Stimulated activated CD8-positive, alpha-beta memory T cell treated with anti-CD3 and anti-CD28 coated beads, Interleukin-4, amount 100 ng/mL, for 1 hour (primary cell): ENCODE results near the gene ACKR3.

Experiments used
- DNase-seq, 2 donors: peaks; one replicate each; pipeline ENCODE4 v3.0.0-alpha.2; 2020; ENCODE audit warnings: low read depth in 2 of 2, low spot score in 1 of 2

The ACKR3 gene

DNA sequence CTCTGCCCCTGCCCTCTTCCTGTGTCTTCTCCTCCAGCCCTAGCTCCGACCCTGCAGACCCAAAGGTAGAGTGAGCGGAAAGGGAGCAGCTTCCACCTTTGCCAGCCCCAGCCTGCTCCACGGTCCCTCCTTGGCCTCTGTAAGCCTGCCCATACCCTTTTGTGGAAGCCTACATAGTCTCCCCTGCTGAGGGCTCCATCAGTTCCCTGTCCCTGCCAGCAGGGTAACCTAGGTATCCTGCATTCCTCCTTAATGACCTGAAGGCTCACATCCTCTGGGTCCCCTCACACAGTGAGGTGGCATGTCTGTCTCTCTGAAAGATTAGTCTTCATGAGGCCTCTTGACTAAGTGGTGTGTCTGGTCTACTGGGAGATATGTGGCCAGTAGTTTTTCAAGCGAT is 20.5 kb upstream of the ACKR3 start:
- DNase-seq, result no peak

DNA sequence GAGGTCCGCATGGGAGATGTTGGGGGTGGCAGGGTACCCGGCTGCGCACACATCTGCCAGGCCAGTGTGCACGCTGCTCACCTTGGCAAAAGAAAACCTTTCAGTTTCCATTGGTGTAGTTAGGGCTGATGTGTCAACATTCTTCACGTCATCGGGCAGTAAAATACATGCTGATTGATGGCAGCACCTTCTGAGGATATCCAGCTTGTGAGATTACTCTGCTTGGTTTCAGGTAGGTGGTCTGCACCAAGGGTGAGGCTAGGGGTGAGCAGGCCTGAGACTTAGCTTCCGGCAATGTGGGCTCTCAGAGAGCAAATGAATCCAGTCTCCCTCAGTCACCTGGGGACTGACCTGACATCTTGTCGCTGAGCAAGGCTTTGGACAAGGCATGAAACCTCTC is 19.3 kb upstream of the ACKR3 start:
- no peak for DNase-seq

DNA sequence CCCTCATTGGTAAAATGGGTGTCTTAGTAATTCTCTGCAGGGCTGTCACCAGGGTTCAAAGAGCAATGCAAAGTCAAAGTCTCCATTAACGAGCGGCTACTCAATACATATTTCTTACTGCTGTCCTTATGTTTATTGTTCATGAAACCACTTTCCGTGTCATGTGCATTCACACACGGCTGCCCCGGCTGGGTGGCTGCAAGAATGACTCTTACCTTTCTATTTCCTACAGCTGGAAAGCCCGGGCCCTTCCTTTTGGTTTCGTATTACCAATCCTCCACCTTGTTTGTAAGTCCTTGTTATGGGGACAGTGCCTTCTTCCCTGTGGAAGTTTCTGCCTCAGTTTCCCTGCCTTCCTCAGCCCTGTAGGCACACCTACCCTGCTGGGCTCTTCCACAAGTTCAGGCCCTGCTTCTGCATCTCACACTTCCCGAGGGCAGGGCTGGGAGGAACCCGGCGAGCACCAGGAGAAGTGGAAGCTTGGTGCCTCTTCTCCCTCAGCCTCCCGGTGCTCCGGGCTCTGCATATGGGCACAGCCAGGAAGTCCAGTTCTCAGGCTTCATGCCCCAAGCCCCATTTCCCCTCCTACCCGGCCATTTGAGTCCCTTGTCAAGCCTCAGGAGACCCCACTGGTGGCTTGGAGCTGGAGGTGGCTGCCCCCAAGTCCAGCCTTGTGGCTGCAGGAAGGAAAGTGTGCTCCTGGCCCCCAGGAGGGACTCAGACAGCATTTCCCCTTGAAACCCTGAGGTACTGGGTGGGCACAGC is 18.7 kb upstream of the ACKR3 start:
- DNase-seq, result no peak

DNA sequence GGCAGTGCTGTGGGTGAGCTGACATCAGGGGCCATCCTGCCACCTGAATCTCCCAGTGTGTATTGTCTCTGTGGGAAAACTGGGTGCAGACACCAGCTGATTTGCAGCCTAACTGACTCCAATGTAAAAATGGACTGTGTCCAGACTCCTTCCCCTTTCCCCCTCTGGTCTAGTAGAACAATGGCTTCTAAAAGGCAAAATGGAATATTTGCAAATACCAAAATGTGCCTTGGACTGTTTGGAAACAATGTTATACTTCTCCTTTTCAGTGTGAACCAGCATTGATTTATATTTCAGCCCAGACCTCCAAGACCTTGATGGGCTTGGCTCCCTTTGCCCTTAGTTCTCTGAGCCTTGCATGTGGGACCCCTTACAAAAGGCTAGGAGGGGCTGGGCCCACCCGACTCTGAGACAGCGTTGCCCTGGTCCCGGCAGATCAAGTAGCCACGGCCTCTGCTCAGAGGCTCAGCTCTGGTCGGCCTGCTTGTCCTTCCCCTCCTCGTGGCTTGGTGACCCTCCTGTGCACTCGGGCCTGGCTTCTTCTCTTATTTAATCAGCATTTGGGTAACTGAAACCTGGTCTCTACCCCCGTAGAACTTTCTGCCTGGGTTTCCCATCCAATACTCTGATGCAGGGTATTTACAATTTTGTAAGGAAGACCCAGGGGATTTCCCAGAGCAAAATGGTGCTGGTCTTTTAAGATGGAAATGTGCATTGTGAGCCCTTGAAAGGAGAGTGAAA is 18.0 kb upstream of the ACKR3 start:
- no peak for DNase-seq

DNA sequence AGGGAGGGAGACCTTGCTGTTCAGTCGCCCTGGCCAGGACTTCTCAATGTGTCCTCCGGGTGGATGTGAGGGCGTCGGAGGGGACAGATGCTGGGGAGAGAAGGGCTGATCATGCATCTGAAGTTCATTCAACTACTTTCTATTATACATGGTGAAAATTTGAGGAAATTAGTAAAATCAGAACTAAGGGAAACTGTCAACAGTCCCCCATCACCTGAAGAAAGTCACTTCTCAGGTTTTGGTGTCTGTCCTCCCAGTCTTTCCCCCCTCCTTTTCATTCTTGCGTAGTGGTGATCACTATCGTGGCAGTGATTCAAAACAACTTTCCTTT is 17.4 kb upstream of the ACKR3 start:
- DNase-seq, result no peak

DNA sequence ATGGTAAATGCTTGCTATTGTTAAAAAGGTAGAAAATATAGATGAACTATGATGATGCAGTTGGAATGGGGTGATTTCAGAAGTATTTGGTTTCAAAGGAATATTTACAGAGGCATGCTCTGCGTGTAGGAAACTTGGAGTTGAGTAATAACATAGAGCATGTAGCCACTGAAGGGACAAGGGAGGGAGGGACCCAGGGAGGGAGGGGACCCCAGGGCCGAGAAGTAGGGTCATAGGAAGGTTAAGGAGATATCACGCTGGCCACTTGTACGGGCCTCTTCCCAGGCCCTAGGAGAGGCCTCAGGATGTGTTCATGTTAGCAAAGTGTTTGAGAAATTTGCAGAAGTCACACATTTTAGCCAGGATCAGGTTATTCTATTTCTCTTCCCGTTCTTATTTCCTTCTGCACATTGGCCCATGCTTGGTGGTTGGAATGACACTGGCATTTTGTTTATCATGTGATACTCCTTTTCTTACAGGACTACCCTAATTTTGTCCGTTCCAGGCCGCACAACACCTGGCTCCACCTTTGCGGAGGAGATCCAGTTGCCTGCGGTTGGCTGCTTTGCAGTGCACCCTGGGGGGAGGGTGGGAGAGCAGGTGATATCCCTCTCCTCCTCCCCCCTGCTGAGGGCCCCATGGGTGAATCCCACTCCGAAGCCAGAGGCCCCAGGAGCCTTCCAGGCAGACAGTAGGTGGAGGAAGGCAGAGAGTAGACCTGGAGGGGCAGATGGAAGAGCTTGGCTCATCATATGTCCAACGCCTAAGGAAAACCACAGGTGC is 16.9 kb upstream of the ACKR3 start:
- DNase-seq, result no peak

DNA sequence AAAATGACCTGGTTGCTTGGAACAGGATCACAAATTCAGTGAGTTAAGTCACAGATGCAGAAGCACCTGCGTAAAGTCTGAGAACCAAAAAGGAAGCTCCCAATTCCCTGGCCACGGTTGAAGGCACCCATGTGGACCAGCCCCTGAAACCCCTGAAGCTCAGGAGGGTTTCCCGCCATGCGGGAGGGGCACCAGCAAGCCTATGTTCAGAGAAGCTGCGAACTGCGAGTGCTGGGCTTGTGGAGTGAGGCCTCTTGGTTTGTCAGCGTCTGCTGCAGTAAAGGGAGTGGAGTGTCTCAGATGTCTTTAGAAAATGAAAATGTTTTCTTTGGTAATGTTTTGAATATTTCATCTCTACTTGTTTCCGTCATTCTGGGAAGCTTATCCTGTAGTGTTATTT is 16.1 kb upstream of the ACKR3 start:
- no peak for DNase-seq

DNA sequence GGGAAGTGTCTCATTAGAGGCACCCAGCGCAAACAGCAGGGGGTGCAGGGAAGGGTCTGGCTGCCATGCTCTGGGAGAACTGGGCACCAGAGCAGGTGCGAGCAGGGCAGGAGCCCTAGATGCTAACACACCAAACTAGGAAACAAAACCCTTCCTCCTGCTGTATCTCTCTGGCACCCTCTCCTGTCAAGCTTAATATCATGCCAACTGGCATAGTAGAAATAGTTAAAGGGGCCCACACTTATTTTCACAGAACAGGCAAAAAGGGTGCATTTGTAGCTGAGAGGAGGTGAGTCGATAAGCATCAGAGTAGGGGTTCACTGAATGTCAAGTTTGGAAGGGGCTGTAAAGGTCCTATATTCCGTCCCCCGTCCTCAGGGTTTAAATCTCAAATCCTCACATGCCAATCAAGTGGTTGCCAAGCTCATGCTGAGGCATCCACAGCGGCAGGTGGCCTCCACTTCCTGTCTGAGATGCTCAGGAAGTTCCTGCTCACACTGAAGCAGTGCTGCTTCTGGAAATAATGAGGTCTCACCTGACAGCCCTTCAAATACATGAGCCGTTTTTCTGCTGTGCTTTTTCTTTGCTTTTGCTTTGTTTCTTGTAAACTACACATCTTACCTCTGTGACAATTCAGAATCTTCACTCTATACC is 14.9 kb upstream of the ACKR3 start:
- DNase-seq, result no peak

DNA sequence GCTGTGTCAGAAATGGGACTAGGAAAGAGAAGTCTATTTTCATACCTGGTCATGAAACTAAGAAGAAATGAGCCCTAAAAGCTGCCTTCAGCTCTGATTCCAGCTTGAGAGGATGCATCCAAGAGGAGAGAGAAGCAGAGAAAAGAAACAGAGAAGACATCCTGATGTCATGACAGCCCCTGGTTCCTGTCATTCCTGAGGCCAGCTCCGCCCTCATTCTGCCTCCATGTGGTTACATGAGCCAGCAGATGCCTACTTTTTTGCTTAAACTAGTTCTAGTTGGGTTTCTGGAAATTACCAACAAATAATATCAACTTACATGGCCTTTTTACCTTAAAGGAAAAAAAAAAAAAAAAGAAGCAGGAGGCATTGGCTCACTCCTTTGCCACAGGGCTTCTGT is 14.1 kb upstream of the ACKR3 start:
- DNase-seq, result no peak

DNA sequence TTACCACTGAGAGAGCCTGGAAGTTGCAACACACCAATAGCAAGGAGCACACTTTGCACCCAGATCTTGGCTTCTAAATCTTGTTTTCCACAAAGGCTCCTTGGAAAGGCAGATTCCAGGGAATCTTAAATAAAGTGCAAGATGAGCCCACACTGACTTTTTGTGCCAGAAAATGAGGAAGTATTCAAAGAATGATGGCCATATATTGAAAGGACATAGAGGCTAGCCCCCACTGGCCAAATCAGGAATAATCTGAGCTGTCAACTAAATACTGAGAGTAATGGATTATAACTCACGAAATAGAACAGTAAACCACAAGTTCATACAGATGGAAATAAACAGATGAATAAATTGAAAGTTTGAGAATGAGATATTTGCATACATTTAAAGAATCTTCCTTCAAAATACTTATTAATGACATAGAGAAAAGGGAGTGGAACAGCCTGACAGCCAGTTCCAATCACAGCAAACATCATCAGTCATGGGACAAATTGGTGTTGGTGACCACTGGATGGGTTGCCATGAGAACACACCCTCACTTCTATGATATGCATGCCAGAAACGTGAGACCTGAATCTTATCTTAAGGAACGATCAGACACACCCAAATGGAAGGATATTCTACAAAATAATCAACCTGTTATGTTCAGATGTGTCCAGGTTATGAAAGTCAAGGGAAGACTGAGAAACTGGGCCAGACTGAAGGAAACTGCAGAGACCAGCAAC is 12.2 kb upstream of the ACKR3 start:
- DNase-seq, result no peak

DNA sequence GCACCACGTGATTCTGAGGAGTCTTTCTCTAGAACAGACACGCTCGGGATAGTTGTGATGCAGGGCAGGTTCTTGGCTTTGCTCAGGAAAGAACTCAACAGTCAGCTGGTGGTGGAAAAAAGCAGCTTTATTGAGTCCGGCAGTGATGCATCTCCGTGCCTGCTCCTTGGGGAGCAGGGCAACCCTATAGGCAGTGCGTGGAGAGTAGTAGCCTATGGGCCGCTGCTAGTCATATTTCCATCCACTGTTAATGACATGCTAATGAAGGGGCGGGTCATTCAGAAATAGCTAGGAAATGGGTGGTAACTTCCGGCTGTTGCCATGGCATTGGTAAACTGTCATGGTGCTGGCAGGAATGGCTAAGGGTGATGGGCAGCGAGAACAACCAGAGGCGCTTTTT is 11.6 kb upstream of the ACKR3 start:
- no peak for DNase-seq

DNA sequence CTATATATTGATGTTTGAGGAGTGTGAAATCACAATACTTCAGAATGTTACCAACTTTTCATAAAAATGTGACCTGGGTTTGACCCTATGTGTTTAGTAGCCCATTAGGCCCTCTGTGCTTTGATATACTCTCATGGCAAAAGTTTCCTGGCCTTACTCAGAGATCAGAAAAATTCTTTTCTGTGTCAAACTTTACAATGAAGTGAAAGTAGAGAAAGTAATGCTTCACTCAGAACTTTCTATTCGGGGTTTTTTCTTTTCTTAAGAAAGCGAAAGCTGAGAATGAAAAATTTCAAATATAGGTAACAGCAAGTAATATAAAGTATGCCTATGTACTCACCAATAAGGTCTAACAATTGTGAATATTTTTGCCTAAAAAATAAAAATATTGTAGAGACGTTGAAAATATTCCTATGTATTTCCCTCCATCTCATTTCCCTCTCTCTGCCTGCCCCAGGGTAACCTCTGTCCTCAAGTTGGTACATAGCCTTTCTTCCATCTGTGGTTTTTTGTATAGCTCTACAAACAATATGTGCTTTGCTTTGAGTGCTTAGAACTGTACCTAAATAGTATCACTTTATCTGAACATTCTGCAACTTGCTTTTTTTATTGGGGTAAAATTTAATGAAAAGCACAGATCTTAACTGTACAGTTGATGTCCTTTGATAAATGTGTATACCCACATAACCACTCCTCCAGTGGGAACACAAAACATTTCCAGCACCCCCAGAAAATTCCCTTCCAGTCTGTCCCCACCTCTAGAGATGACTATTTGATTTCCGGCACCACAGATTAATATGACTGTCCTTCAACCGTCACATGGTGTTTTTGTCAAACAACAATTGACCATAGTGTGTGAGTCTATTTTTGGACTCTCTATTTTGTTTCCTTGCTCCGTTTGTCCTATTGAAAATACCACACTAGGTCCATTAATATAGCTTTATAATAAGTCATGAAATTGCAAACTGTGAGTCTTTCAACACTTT is 10.3 kb upstream of the ACKR3 start:
- DNase-seq, result no peak

DNA sequence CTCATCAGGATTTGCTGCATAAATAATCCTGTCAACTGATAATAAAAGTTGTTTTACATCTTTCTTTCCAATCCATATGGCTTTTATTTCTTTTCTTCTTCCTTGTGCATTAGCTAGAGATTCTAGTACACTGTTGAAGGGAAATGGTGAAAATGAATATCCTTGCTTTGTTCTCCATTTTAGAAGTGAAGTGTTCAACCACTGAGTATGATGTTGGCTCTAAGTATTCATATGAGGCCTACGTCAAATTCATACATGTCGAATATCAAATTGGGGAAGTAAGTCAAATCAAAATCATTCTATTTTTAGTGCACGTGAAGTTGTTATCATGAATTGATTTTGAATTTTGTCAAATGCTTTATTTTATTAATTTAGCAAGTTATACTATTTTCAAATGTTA is 7.8 kb upstream of the ACKR3 start:
- DNase-seq, result no peak

DNA sequence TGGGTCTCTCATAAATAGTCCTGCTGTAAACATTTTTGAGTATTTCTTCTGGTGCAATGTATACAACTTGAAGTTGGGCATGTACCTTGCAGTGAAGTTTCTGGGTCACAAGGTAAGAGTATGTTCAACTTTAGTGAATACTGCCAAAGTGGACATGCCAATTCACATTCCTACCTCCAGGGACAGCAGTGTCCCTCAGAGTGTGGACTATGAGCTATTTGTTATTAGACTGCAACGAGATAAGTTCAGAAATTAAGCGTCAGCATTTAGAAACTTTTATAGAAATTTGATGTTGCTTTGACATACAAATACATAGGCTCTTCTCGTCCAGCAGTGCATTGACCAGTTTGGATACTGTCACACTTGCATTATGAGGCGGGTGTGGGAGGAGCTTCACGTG is 7.2 kb upstream of the ACKR3 start:
- DNase-seq, result no peak

DNA sequence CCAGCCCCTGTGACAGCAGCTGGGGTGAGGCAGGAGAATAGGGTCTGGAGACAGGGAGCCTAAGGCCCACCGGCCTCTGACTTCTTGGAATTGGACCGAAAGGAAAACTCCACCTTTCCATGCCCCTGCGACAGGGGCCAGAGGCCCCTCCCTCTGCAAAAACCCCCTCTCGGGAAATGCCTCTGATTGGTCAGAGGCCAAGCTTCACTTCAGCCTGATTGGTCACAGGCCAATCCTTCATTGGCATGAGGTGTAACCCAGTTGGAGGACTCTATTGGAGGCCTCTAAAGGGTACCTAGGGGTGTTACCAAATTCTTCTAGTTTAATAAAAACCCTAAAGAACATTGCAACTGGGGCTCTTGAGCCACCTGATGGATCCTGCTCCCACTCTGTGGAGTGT is 5.7 kb upstream of the ACKR3 start:
- DNase-seq, result no peak

DNA sequence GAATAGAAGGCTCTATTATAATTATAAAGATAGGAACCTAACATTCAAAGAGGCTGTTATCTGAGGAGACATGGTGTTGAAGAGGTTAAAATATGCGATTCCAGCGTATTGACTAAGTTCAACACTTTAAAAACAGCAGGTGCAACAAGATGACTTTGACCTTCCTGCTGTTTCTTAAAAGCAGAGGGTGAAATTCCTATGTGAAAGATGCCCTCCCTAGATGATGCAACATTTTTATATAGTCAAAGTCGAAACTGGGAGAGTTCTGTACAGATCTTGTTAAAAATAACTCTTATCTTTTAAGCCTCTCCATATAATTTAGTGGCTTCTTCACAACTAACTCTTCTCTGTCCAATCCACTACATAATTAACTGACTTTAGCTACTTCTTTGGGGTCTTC is 4.4 kb upstream of the ACKR3 start:
- no peak for DNase-seq

DNA sequence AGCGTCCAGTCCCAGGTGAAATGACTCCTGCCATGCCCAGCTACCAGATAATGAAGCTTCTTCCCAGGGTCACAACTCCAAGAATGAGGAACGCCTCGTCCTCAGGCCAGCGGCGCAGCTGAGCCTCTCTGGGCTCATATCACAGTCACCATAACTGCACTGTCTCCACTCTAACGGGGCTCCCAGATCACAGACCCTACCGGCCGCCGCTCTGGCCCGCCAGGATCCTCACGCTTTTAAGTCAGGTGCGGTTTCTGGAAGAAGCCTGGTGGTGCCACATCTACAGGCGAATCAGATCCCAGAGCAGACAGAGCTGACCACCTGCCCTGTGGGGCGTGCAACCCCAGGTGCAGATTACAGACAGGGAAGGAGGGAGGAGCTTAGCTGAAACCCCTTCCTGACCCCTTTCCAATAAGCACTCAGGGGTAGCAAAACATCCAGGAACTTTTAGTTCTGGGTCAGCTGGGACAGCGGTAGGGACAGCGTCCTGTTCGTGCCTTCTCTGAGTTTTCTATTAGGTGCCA is 3.7 kb upstream of the ACKR3 start:
- DNase-seq, result no peak

DNA sequence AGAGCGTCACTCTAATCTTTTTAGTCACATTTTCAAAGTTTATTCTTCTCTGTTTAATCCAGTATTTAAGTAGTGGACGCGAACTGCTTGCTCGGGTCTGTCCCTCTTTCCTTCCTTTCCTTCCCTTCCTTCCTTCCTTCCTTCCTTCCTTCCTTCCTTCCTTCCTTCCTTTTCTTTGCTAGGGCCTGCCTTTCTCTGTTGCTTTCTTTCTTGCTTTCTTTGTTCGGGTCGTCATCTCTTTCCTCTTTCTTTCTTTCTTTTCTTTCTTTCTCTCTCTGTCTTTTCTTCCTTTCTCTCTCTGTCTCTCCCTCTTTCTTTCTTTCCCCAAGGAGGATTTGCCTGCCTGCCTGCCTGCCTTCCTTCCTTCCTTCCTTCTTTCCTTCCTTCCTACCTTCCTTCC is 3.0 kb upstream of the ACKR3 start:
- no peak for DNase-seq

DNA sequence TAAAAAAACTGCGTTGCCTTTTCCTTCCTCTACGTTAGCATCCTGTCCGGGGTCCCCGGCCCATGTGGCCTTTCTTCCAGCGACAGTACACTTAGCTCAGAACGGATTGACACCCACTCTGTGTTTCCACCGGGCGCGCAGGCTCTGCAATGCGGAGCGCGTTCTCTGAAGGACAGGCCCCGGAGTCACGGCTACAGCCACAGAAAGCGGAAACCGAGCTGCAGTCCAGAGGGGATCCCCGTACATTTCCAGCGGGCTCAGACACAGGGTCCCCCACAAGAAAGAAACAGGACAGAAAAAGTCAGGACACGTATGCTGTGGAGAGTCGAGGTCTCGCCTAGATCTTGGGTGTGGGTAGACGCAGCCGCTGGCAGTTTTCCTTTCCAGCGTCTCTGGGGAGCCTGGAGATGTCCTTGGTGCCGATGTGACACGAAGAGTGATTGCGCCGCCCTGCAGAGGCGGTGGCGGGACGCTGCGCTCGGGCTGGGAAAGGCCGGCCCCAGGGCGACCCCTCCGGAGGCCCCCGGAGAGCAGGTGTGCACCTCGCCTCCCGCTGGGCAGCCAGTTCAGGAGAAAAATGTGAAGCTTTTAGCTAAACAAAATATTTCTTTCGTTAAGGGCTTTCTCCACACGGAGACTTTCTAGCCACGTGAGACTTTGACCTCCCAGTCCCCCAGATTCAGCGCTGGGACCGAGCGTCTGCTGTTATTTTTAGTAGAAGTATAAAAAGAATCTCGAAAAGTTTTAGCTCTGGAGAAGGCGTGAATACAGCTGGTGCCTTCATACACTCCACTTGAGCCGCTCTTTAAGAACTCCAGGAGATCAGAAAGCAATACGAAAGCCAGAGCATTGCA is 1.3 kb upstream of the ACKR3 start:
- no peak for DNase-seq
